Stimulated activated CD8-positive, alpha-beta memory T cell treated with anti-CD3 and anti-CD28 coated beads, Interleukin-4, amount 100 ng/mL, for 48 hours (primary cell): ENCODE results near the gene CORO2A.

Experiments
- DNase-seq: peaks from one replicate; pipeline ENCODE4 v3.0.0-alpha.2; 2020

The CORO2A gene

GRCh38 chr9:98162613-98163012 lies 29.8 kb downstream of the CORO2A start:
- DNase-seq, result no peak

- no peak for DNase-seq
Observed at GRCh38 chr9:98161851-98162250, 30.6 kb downstream of the CORO2A start.

- DNase-seq, result no peak
Observed at GRCh38 chr9:98159790-98160189, 32.6 kb downstream of the CORO2A start.

- DNase-seq, result no peak
Observed at GRCh38 chr9:98159301-98159700, 33.1 kb downstream of the CORO2A start.

DNA sequence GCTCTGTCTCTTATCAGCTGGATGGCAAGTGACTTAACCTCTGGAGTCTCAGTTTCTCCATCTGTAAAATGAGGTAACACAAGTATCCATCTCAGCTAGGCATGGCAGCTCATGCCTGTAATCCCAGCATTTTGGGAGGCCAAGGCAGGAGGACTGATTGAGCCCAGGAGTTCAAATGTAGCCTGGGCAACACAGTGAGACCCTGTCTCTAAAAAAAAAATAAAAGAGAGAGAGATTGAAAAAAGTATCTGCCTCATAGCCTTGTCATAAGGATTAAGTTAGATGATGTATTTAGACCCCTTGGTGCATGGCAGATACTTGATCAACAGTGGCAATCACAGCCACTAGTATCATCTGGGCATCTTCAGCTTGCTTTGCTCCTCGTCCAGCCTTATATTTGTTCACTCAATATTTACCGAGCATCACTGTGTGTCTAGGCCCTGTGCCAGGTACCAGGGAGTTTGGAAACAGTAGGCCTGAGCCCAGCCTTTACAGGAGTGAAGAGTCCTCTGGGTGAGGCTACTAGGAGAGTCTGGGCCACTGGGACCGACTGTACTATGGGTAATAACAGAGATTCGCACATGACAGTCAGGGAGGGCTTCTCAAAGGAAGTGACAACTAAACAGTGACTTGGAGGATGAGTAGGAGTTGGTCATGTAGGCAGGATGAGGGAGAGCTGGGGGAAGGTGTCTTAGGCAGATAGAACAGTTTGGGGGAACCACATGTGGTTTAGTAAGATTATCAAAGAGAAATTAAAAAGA lies 34.2 kb downstream of the CORO2A start:
- no peak for DNase-seq

GRCh38 chr9:98157372-98157771 lies 35.1 kb downstream of the CORO2A start:
- no peak for DNase-seq

DNA sequence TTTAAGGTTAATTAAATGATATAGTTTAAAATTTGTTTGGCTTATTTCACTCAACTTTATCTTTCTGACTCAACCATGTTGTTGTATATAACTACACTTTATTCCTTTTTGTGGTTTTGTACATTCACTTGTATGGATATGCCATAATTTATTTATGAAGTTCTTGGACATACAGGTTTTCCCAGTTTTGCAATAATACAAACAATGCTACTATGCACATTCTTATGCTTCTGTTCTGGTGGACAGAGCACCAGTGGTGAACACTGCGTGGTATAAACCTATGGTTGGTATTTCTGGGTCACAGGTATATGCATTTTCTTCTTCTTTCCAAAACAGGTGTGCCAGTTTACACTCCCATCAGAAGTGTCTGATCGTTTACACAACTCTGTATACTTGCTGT lies 37.8 kb downstream of the CORO2A start:
- DNase-seq, result no peak

DNA sequence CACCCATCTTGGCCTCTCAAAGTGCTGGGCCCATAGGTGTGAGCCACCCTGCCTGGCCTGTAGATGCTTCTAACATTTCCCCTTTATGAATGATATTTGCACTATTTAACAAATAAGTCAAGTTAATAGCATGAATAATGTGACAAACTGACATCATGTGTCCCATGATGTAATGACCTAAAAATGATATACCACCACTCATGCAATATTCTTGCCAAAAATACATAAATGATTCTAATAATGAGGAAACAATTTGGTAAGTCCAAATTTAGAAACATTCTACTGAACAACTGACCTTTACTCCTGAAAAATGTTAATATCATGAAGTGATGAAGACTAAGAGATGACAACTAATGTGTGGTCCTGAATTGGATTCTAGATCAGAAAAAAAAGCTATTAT lies 39.9 kb downstream of the CORO2A start:
- no peak for DNase-seq

GRCh38 chr9:98150721-98151120 lies 41.7 kb downstream of the CORO2A start:
- no peak for DNase-seq

DNA sequence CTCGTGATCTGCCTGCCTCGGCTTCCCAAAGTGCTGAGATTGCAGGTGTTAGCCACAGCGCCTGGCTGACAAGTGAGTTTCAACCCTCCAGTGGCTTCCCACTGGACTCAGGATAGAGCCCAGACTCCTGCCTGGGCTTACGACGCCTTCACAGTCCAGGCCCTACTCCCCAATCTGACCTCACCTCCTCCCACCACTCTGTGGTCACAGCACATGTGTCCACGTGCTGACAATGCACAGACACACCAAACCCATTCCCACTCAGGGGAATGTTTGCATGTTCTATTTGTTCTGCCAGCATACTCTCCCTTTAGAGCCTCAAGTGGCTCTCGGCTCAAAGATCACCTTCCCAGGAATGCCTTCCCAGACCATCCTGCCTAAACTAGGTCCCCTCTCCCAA lies 42.3 kb downstream of the CORO2A start:
- no peak for DNase-seq

- DNase-seq, result no peak
Observed at GRCh38 chr9:98149422-98149821, 43.0 kb downstream of the CORO2A start.

DNA sequence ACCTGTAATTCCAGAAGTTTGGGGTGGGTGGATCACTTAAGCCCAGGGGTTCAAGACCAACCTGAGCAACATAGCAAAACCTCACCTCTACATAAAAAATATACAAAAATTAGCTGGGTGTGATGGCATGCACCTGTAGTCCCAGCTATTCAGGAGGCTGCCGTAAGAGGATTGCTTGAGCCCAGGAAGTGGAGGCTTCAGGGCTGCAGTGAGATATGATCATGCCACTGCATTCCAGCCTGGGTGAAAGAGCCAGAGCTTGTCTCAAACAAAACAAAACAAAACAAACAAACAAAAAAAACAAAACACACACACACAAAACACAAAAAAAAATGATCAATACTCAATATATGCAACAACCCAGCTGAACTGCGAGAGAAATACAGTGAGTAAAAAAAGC lies 44.0 kb downstream of the CORO2A start:
- no peak for DNase-seq

- DNase-seq, result no peak
Observed at GRCh38 chr9:98147582-98147981, 44.9 kb downstream of the CORO2A start.

DNA sequence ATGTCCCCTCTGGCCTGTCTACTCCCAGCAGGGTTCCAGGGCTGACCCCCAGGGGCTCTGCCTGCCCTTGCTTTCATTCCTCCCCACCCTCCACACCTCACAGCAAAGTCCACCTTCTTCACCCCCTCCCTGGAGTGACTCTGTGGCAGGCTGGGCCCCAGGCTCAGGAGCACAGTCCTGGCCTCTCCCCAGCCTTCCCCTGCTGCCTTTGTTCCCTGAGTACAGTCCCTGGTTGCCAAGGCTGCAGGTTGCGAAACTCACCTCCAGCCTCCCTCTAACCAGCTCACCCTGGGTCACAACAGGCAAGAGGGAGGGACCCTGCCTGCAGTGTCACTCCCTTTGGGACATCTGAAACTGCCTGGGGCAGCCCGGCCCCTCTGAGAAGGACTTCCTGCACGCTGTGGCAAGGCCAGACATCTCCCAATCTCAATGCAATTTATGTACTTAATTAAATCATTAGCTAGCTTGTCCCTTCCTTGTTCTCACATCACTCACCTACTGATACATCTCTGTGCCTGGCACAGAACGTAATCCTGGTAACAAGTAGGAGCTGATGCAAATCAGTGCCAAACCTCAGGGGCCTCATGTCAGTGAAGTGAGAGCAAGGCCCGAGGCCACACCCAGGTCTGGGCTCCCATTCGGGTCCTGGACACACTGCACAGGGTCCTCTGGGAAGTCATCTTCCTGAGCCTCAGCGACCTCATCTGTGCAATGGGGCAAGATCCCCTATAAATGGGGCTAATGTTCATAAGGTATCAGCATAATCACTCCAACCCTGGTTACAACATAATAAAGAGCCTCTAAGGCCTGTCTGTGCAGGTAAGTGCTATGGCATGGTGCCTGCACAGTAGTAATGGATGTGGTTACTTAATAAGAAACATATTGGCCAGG lies 46.1 kb downstream of the CORO2A start:
- no peak for DNase-seq

- DNase-seq, result no peak
Observed at GRCh38 chr9:98144631-98145030, 47.8 kb downstream of the CORO2A start.

DNA sequence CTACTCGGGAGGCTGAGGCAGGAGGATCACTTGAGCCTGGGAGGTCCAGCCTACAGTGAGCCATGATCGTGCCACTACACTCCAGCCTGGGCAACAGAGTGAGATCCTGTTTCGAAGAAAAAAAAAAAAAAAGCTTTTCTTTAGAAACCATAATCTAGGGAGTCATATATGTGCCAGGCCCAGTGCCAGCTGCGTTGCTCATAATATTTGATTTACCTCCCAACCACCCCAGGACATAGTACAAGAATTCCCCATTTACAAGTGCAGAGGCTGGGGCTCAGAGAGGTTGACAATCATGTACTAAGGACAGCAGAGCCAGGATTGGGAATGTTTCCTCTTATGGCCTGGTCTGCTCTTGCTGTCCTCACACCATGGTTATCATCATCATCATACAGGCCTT lies 48.4 kb downstream of the CORO2A start:
- no peak for DNase-seq

DNA sequence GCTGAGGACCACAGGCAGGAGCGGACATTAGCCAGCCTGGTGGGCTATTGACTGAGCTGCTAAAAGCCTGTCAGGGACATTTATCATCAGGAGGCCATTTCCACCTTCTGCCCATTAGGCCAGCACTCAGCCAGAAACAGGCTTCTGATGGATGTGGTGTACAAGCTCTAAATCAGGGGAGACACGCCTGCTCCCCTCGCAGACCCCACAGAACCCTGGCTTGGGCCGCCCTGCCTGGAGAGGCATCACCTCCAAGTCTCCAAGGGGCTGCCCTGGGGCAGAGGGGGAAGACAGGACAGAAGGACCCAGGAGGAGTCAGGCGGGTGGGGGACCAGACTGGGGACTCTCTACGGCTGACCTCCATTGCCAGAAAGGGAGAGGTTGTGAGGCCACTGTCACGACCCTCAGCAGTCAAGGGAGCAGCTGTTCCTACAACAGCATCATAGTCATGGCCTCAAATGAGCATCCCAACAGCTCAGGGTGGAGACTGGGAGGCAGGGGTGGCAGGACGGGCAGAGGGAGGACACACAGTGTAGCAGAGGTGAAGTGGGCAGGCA lies 49.4 kb downstream of the CORO2A start:
- no peak for DNase-seq

DNA sequence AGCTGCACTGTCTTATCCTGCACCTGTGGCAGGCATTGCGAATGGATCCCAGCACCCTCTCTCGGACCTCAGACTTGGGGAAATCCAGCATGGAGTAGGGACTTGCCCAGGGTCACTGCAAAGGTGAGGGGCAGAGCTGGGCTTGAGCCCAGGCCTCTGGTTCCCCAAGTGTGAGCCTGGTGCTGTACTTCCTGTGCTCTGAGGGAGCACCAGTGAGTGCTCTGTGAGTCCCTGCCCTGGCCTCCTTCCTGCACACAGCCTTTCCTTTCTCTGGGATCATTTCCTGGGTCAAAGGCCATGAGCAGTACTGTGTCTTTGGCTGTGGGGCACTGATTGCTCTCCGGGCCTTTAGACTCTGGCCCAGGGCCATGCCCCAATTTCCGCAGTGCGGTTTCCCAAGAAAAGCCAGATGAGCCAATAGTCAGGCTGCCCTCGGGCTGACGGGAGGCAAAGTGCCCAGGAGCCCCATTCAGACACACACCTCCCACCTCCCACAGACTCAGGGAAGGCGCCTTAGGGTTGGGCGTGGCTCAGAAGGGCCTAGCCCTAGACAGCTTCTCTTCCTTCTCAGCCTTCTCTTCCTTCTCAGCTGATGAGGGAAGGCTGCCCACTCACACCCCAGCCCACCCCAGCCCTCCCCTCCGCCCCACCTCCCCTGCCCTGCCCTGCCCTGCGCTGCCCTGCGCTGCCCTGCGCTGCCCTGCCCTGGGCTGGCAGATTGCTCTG lies 50.1 kb downstream of the CORO2A start:
- no peak for DNase-seq

- DNase-seq, result no peak
Observed at GRCh38 chr9:98140503-98140902, 51.9 kb downstream of the CORO2A start.

- DNase-seq, result no peak
Observed at GRCh38 chr9:98136489-98136888, 55.9 kb downstream of the CORO2A start.

- DNase-seq, result no peak
Observed at GRCh38 chr9:98135938-98136337, 56.5 kb downstream of the CORO2A start.

GRCh38 chr9:98135558-98135934 lies 56.9 kb downstream of the CORO2A start:
- no peak for DNase-seq
